Thyroid gland (tissue), 4 donors: ENCODE measurements around the gene MON2. TPM values are rescaled to one million over a fixed set of nuclear protein-coding genes. Genes with fewer than 3 reads are reported as not detected.

Experiments used
- DNase-seq, 2 donors: peaks; one replicate each; pipeline ENCODE4 v3.0.0-alpha.2; 2019
- H3K27ac ChIP-seq, 3 donors: fragments of 200-600 bp; sonication (generic); 1 replicate in 2 of 3; 2 replicates in 1 of 3; pipeline ENCODE4 v1.5.1; 2016 to 2019; ENCODE audit warnings: mild to moderate bottlenecking in 1 of 3, moderate library complexity in 1 of 3
- H3K27me3 ChIP-seq: fragments of 200-600 bp; sonication (generic); one replicate; pipeline ENCODE4 v1.5.1; 2019
- H3K36me3 ChIP-seq, 2 donors: fragments of 200-600 bp; sonication (generic); one replicate each; pipeline ENCODE4 v1.5.1; 2016 to 2019
- H3K4me1 ChIP-seq, 2 donors: fragments of 200-600 bp; sonication (generic); one replicate each; pipeline ENCODE4 v1.5.1; 2017 to 2019
- H3K4me3 ChIP-seq, 3 donors: fragments of 200-600 bp; sonication (generic); replicated peaks in 1 of 3; 1 replicate in 2 of 3; 2 replicates in 1 of 3; pipeline ENCODE4 v1.5.1; 2016; ENCODE audit warnings: mild to moderate bottlenecking in 1 of 3
- H3K9me3 ChIP-seq: fragments of 200-600 bp; sonication (generic); one replicate; pipeline ENCODE4 v1.5.1; 2017
- CTCF ChIP-seq, 6 experiments: fragments of 200-600 bp in 3 of 6; fragments of 450-650 bp in 3 of 6; sonication (generic) in 3 of 6; IDR thresholded peaks; one replicate each; pipeline ENCODE4 v1.5.1; 2016 to 2019; ENCODE audit warnings: antibody characterized with exemption in 6 of 6, mild to moderate bottlenecking in 2 of 6, inconsistent platforms in 1 of 6, moderate library complexity in 1 of 6
- POLR2A ChIP-seq, 2 donors: fragments of 450-650 bp; IDR thresholded peaks; one replicate each; pipeline ENCODE4 v1.6.1; 2017; ENCODE audit warnings: antibody characterized with exemption in 2 of 2, mild to moderate bottlenecking in 2 of 2, moderate library complexity in 1 of 2
- WGBS, 2 donors: methylation state at CpG; one replicate each; pipeline ENCODE4 v1.1.5; 2017; 5-methylcytosine and 5-hydroxymethylcytosine counted together
- intact Hi-C: fragments of 100-400 bp; cut with DNase I; formaldehyde crosslinking; loops from one replicate; pipeline ENCODE4 v1.15.1; 2023
- total RNA-seq, 4 donors: library from RNA; depleted of rRNA; stranded (reverse); fragments of >200 nt; gene quantifications; one replicate each; pipeline ENCODE4 v1.2.3, GENCODE V29; 2016

MON2 gene
- total RNA-seq, 4 donors from 2014 or later: 109 to 189 (median 126) TPM

- Histone ChIP-seq H3K9me3 (no peaks in the 10 kb centered on the region), H3K27ac (peak overlapping the region; percentile 99 to 100 (median 99)), H3K27me3 (no peaks in the 10 kb centered on the region), H3K4me3 (peak overlapping the region; percentile 30 to 91 (median 85)), H3K4me1 (peaks cover 16 to 29% of the 10 kb centered on the region in 2 donors), H3K36me3 (no peaks in the 10 kb centered on the region)
- DNase-seq: peak; percentile 84 to 86
- intact Hi-C loops: loop anchor here (5.0 kb wide), 1 partner anchor 189 kb away; no protein-coding TSS in a partner anchor
- TF ChIP-seq POLR2A (IDR thresholded peaks at IDR 0.05): peak; percentile 41 to 89
- peak; percentile 18 to 76 (median 50) for TF ChIP-seq CTCF (IDR thresholded peaks at IDR 0.05)
- 0% methylated on average over 12 to 22 of the region's 94 CpGs for WGBS, 2 donors
Observed at GRCh38 chr12:62603061-62603810, 136.6 kb downstream of the MON2 start.

- no peaks in the 10 kb centered on the region for H3K36me3 ChIP-seq
- no peaks in the 10 kb centered on the region for H3K9me3 ChIP-seq
- peak overlapping the region; percentile 30 to 91 (median 85) for H3K4me3 ChIP-seq
- DNase-seq: no peak
- TF ChIP-seq POLR2A (IDR thresholded peaks at IDR 0.05) (no peak), CTCF (IDR thresholded peaks at IDR 0.05) (no peak)
- intact Hi-C loops: loop anchor here (5.0 kb wide), 1 partner anchor 189 kb away; no protein-coding TSS in a partner anchor
- H3K4me1 ChIP-seq: peaks cover 19 to 29% of the 10 kb centered on the region in 2 donors
- 0% methylated on average over 14 of the region's 14 CpGs for WGBS, 2 donors
- no peaks in the 10 kb centered on the region for H3K27me3 ChIP-seq
- H3K27ac ChIP-seq: peak overlapping the region; percentile 99 to 100 (median 99)
Observed at GRCh38 chr12:62603811-62604098, 137.1 kb downstream of the MON2 start.

- H3K9me3 ChIP-seq: no peaks in the 10 kb centered on the region
- WGBS, 2 donors: 4 to 9% methylated on average over 1 of the region's 1 CpG
- no peaks in the 10 kb centered on the region for H3K27me3 ChIP-seq
- intact Hi-C loops: loop anchor here (5.0 kb wide), 1 partner anchor 188 kb away; no protein-coding TSS in a partner anchor
- TF ChIP-seq POLR2A (IDR thresholded peaks at IDR 0.05): no peak
- no peak for TF ChIP-seq CTCF (IDR thresholded peaks at IDR 0.05)
- H3K36me3 ChIP-seq: no peaks in the 10 kb centered on the region
- DNase-seq: no peak
- H3K27ac ChIP-seq: peak overlapping the region; percentile 99 to 100 (median 99)
- H3K4me1 ChIP-seq: peaks cover 23 to 29% of the 10 kb centered on the region in 2 donors
- H3K4me3 ChIP-seq: peak overlapping the region; percentile 30 to 91 (median 85)
Observed at GRCh38 chr12:62604373-62604772, 137.7 kb downstream of the MON2 start.

- peak; percentile 34 to 43 for DNase-seq
- H3K9me3 ChIP-seq: no peaks in the 10 kb centered on the region
- peak; percentile 2 to 73 for TF ChIP-seq POLR2A (IDR thresholded peaks at IDR 0.05)
- TF ChIP-seq CTCF (IDR thresholded peaks at IDR 0.05): no peak
- intact Hi-C loops: loop anchor here (5.0 kb wide), 1 partner anchor 187 kb away; no protein-coding TSS in a partner anchor
- 8 to 9% methylated on average over 4 of the region's 4 CpGs for WGBS, 2 donors
- H3K27ac ChIP-seq: peak overlapping the region; percentile 99 to 100 (median 99)
- H3K27me3 ChIP-seq: no peaks in the 10 kb centered on the region
- H3K4me1 ChIP-seq: peaks cover 28 to 29% of the 10 kb centered on the region in 2 donors
- no peaks in the 10 kb centered on the region for H3K36me3 ChIP-seq
- H3K4me3 ChIP-seq: peak overlapping the region; percentile 30 to 91 (median 85)
Observed at GRCh38 chr12:62604871-62605270, 138.2 kb downstream of the MON2 start.

GRCh38 chr12:62605981-62606380 lies 139.4 kb downstream of the MON2 start:
- H3K4me3 ChIP-seq: peak overlapping the region in 1 of 3 donors; percentile 85
- WGBS, 2 donors: 74 to 84% methylated on average over 2 of the region's 2 CpGs
- peak overlapping the region; percentile 99 to 100 (median 99) for H3K27ac ChIP-seq
- H3K36me3 ChIP-seq: no peaks in the 10 kb centered on the region
- H3K9me3 ChIP-seq: no peaks in the 10 kb centered on the region
- DNase-seq: peak; percentile 37 to 52
- H3K27me3 ChIP-seq: no peaks in the 10 kb centered on the region
- H3K4me1 ChIP-seq: peaks cover 29 to 30% of the 10 kb centered on the region in 2 donors
- intact Hi-C loops: no loop called here
- TF ChIP-seq POLR2A (IDR thresholded peaks at IDR 0.05) (peak in 1 of 2 donors; percentile 35), CTCF (IDR thresholded peaks at IDR 0.05) (no peak)
